Astrocyte of the spinal cord (primary cell): ENCODE data around the gene HHATL.

Experiments used
- DNase-seq: peaks from one replicate; pipeline ENCODE4 v3.0.0; 2011; ENCODE audit warnings: low read depth, low spot score
- H3K4me3 ChIP-seq: 2 replicates; pipeline ENCODE4 v1.5.1; 2011; ENCODE audit warnings: low read depth, mild to moderate bottlenecking, low read length, moderate library complexity
- CTCF ChIP-seq: IDR thresholded peaks from 2 replicates; pipeline ENCODE4 v1.5.1; 2012; ENCODE audit warnings: low read depth, mild to moderate bottlenecking, low read length, inconsistent platforms
- in situ Hi-C: cut with HindIII; loops from 2 replicates; pipeline ENCODE4 v1.10.0; 2017; ENCODE audit warnings: low sequenced_read_pairs

HHATL gene

GRCh38 chr3:42698911-42699230, 3.7 kb downstream of the HHATL start:
- DNase-seq: no peak
- in situ Hi-C loops: no loop called here
- TF ChIP-seq CTCF: no peak
- H3K4me3 ChIP-seq: no peak overlapping the region

- in situ Hi-C loops: no loop called here
- H3K4me3 ChIP-seq: no peak overlapping the region
Measured at GRCh38 chr3:42698216-42698910, 4.2 kb downstream of the HHATL start.

GRCh38 chr3:42697289-42698051, 5.1 kb downstream of the HHATL start:
- no peak for DNase-seq
- H3K4me3 ChIP-seq: no peak overlapping the region
- in situ Hi-C loops: no loop called here
- no peak for TF ChIP-seq CTCF

More at GRCh38 chr3:42698216-42698910, 4.2 kb downstream of the HHATL start:
- DNase-seq: no peak
- TF ChIP-seq CTCF: no peak

- in situ Hi-C loops: no loop called here
- DNase-seq: no peak
- no peak for TF ChIP-seq CTCF
- H3K4me3 ChIP-seq: no peak overlapping the region
Measured at GRCh38 chr3:42696356-42697288, 6.0 kb downstream of the HHATL start.

GRCh38 chr3:42694366-42694765, 8.2 kb downstream of the HHATL start:
- in situ Hi-C loops: no loop called here
- H3K4me3 ChIP-seq: no peak overlapping the region
- DNase-seq: no peak
- TF ChIP-seq CTCF: no peak

- in situ Hi-C loops: no loop called here
- no peak overlapping the region for H3K4me3 ChIP-seq
- TF ChIP-seq CTCF: no peak
- DNase-seq: no peak
Measured at GRCh38 chr3:42693530-42693930, 9.1 kb downstream of the HHATL start.
